ENCODE results near the gene BUD31.
"Not testable (repeated sequence)": the region's sequence is repeated elsewhere in the genome, so short reads cannot be mapped to it uniquely, and the experiment has no call there.

The BUD31 gene

DNA sequence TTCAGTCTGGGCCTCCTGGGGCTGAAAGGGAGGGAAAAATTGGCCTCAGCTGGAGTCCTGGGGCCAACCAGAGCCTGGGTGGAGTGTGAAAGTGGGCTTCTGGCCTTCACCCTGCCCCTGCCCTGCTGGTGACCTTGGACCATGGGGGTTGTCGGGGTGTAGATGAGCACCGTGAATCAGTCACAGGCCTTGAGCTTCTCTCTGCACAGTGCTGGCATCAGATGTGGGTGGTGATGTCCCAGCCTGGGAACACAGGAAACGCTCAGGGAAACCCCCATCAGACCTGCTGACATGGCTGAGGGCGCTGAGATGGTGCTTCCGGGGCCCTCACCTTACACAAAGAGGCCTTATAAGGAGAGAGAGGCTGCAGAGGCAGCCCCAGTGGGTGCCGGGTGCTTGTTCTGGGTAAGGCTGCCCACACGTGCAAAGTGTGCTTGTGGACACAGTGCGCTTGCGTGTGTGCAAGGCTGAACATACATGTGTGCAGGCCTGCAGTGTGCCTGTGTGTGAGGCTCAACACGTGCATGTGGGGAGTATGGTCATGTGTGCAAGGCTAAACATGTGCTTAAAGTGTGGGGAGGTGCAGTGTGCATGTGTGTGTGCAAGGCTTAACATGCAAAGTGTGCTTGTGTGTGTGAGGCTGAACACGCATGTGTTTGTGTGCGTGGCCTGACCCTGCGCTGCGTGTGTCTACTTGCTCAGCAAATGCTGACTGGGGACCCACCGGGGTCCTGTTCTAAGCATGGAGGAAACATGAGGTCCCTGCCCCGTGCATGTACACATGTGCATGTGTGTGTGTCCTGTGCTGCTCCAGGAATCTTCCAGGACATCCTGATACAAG, 27.7 kb upstream of the BUD31 start:
- DNase-seq (ENCODE audit: low spot score): no peak

DNA sequence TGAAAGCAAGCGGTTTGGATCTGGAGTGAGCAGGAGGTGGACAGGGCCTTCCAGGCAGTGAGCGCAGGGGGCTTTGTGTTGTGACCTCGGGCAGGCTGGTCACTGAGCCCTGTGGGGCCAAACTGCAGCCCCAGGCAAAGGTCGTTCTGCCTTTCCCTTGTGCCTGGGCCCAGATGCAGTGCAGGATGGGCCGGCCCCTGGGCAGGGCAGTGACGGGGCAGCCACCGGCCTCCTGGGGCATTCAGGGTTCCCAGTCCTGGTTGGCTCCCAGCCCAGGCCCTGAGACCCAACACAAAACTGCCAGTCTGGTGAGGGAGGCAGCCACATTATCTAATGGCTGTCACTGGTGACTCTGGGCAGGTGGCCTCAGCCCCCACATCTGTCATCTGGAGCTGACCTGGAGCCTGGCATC, 27.1 kb upstream of the BUD31 start:
- DNase-seq (ENCODE audit: low spot score): no peak

DNA sequence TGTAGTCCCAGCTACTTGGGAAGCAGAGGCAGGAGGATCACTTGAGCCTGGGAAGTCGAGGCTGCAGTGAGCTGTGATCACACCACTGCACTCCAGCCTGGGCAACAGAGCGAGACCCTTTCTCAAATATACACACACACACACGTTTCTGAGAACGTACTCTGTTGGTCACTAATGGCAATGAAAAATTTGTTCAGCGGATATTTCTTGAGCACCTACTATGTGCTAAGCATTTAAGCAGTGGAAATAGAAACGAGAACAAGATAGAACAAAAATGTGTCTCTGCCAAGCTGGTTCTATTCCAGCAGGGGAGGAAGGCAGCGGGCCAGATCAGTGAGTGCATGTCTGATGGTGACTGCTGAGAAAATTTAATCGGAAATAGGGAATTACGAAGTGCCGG, 25.6 kb upstream of the BUD31 start:
- DNase-seq (ENCODE audit: low spot score): no peak

DNA sequence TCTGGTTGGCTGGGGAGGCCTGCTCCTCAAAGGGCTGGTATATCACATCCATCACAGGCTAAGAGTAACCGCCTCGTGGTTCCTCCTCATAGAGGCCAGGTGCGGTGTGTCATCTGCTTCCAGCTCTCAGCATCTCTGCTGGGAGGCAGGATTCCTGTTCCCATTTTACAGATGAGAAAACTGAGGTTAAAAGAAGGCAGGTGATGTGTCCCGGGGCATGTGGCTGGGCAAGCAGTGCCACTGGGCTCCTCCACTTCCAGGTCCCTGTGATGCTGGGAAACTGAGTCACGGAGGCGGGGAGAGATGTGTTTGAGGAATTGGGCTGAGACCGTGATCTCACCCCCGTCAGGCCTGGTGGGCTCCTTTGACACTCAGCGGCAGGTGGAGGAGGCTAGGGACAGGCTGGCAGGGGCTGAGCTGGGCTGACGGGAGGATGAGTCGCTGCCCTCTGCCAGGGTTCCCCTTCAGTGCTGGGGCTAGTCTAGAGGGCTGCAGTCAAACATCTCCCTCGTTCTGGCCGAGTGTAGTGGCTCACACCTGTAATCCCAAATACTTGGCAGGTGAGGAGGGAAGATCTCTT, 24.9 kb upstream of the BUD31 start:
- DNase-seq (ENCODE audit: low spot score): no peak

DNA sequence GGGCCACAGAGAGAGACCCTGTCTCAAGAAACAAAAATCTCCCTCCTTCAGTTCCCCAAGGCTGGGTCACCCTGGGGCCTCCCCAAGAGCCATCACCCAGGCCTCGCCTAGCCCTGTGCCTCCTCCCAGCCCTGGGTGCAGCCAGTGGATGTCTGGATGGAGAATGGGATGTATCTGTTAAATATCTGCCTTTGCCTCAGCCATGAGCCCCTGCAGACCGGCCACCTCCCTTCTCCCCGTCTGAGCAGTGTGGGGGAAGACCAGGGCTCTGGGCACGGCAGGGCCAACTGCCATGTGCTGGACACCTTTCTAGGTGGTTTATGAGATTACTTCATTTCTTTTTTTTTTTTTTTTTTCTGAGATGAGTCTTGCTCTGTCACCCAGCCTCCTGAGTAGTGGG, 24.2 kb upstream of the BUD31 start:
- DNase-seq (ENCODE audit: low spot score): no peak

DNA sequence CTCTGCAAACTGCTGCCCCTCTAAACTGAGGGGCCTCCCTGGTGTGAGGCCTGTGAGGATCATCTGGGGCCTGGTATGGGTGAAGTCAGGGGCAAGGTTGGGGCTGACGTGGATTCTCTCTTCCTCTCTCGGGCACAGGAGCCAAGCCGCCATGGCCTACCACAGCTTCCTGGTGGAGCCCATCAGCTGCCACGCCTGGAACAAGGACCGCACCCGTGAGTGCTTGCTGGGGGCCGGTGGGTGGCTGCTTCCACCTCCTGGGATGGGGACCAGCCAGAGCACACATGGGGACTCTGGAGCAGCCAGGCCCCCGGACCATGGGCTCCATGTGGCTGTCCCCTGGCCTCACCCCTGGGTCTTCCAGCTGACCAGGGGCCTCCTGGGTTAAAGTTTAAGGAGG, 23.2 kb upstream of the BUD31 start:
- DNase-seq (ENCODE audit: low spot score): no peak

DNA sequence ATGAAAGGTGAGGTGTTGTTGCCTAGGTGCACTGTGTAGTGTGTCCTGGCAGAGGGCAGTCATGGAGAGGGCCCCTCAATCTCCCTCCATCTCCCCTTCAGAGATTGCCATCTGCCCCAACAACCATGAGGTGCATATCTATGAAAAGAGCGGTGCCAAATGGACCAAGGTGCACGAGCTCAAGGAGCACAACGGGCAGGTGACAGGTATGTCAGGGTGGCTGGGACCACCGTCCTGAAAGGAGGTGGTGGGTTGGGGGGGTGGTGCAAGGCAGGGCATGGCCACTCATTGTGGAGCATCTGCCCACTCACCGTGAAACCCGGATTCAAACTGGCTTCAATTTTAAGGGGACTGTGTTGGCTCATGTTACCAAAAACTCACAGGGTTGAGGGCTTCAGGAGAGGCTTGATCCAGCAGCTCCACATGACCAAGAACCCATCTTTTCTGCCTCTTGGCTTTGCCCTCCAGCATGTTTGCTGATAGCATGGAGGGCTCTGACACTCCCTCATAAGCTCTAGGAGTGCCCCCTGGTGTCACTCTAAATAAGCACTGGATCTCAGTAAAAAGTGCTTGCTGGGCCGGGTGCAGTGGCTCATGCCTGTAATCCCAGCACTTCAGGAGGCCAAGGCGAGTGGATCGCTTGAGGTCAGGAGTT, 22.1 kb upstream of the BUD31 start:
- no peak for DNase-seq (ENCODE audit: low spot score)

DNA sequence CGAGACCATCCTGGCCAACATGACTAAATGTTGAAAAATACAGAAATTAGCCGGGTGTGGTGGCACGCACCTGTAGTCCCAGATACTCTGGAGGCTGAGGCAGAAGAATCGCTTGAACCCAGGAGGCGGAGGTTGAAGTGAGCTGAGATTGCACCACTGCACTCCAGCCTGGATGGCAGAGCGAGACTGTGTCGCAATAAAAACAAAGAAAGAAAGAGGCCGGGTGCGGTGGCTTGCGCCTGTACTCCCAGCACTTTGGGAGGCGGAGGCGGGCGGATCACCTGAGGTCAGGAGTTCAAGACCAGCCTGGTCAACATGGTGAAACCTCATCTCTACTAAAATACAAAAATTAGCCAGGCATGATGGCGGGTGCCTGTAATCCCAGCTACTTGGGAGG, 21.5 kb upstream of the BUD31 start:
- DNase-seq (ENCODE audit: low spot score): not testable (repeated sequence)

DNA sequence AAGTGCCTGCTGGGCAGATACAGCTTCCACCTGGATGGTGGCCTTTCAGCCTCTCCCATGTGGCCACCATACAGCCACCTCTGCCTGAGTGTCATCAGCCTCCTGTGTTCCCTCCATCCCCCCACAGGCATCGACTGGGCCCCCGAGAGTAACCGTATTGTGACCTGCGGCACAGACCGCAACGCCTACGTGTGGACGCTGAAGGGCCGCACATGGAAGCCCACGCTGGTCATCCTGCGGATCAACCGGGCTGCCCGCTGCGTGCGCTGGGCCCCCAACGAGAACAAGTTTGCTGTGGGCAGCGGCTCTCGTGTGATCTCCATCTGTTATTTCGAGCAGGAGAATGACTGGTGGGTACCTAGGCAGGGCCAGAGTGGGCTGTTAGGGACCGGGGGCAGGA, 20.9 kb upstream of the BUD31 start:
- DNase-seq (ENCODE audit: low spot score): no peak

DNA sequence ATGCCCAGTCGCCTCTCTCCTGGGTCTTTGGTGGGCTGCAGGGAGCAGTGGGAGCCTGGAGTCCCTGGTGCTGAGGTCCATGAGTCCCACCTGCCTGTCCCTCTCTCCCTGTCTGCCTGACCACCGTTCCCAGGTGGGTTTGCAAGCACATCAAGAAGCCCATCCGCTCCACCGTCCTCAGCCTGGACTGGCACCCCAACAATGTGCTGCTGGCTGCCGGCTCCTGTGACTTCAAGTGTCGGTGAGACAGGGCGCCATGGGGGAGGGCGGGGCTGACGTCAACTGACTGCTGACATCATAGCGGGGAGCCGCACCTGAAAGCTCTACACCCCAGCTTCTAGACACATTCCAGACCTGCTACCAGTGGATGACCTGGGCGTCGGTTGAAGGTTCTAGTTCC, 19.0 kb upstream of the BUD31 start:
- DNase-seq (ENCODE audit: low spot score): no peak

DNA sequence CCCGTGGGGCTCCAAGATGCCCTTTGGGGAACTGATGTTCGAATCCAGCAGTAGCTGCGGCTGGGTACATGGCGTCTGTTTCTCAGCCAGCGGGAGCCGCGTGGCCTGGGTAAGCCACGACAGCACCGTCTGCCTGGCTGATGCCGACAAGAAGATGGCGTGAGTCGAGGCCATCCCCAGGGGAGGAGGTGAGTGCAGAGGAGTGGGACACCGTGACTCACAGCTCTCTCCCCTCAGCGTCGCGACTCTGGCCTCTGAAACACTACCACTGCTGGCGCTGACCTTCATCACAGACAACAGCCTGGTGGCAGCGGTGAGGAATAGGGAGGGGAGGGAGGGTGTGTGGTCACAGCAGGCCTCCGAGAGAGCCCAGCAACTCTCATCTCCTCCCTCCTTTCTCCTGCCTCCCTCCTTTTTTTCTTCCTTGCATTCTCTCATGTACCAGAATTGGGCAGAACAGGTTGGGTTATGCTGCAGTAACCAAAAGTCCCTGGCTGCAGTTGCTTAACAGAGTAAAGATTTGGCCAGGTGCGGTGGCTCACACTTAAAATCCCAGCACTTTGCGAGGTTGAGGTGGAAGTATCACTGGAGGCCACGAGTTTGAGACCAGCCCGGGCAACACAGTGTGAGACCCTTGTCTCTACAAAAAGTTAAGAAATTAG, 17.7 kb upstream of the BUD31 start:
- DNase-seq (ENCODE audit: low spot score): no peak

DNA sequence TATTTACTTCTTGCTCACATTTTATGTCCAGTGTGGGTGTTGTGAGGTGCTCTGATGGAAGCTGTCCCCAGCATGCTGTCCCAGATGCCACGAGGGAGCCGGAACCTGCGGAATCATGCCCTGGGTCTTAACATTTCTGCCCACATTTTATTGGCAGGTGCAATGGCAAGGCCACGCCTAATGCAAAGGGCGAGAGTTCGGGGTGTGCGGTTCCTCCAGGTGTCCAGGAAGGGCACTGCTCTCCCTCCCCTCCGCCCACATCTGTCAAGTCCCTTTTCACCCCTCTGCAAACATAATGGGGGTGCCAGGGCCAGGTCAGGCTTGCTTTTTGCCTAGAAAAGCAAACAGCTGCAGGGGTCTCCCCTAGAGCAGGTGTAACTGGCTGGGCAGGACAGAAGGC, 16.7 kb upstream of the BUD31 start:
- DNase-seq (ENCODE audit: low spot score): no peak

DNA sequence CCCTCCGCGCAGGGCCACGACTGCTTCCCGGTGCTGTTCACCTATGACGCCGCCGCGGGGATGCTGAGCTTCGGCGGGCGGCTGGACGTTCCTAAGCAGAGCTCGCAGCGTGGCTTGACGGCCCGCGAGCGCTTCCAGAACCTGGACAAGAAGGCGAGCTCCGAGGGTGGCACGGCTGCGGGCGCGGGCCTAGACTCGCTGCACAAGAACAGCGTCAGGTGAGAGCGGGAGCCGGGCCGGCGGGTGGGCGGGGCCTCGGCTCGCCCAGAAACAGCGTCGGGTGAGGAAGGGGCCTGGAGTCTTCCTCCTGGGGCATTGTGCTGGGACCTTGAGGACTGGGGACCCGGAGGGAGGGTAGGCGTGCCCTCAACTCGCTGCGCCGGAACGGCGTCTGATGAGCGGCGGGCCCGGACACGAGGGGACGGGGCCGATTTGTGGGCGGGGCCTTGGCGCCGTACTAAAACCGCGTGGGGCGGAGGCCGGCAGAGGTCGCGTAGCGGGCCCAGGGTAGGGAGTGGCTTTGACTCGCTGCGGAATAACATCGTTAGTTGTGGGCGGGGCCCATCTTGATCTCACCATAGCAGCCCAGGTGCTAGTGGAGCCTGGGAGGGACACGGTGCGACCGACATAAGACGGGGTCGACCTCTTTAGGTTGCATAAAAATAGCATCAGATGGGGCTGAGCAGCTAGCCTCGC, 16.0 kb upstream of the BUD31 start:
- peak; percentile 86 for DNase-seq (ENCODE audit: low spot score)

DNA sequence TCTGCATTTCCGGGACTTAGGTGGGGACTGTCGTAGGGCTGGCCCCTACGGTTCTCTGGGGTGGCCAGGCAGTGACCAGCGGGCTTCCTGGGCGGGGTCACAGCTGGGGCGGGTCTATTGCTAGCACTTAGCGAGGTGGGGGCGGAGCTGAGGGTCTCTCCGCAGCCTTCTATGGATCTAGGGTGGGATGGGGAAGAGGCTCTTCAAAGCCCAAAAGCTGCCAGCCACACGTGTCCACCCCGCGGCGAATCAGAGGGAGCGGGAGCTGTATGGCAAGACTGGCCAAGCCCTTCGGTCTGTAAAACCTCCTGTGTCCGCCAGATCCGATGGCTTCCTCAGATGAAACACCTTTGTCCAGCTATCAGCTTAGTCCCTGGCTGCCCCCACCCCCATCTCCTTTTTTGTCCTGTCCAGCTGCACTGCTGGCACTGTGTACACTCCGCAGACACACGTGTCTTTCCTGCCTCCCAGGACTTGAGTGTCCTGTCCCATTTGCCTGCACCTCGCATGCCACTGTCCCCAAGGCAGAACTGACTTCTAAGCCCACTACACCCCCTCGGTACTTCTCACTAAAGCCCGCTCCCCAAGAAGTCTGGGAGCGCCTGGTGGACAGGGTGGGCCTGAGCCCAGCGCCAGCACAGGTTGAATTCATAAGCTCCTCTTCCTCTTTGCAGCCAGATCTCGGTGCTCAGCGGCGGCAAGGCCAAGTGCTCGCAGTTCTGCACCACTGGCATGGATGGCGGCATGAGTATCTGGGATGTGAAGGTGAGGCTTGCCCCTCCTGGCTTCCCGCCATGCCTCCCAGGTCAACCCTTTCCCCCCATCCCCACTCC, 15.2 kb upstream of the BUD31 start:
- DNase-seq (ENCODE audit: low spot score): peak; percentile 88

DNA sequence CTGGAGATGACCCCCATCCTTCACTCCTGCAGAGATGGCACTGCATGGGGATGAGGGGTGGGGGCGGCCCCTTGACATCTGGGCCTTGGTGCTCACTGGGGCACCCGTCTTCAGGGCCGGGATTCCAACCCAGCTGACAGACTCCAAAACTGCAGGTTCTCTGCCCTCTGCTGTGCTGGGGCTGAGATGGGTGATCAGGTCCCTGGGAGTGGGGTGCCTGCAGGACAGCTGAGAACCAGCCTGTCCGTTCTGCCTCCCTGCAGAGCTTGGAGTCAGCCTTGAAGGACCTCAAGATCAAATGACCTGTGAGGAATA, 14.6 kb upstream of the BUD31 start:
- no peak for DNase-seq (ENCODE audit: low spot score)

DNA sequence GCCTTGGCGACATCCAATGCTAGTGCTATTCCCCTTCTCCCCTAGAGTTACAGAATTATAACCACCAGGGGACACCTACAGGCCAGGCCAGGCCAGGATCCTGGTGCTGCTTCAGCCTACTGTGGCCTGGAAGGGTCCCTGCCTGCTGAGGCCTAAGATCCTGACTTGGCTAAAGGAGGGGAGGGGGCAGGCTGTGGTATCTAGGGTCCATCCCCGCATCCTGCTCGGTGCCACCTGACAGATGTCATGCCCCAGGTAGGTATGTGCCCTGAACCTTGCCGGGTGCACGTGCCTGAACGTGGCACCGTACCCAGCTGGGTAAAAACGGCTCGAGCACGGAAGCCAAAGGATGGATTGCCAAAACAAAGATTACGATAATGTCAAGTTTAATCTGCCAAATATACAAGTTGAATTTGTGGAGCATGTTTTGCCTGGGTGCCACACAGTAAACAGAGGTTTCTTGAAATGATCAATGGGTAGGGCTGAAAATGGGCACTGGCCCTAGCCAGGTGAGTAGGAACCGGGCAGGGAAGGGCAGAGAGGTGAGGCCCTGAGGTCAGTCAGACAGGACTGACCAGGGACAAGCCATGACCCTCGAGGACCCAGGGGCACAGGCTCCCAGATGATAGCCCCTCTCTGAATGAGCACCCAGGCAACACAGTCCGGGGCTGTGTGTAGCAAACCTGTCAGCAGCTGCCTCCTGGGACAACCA, 13.0 kb upstream of the BUD31 start:
- no peak for DNase-seq (ENCODE audit: low spot score)

DNA sequence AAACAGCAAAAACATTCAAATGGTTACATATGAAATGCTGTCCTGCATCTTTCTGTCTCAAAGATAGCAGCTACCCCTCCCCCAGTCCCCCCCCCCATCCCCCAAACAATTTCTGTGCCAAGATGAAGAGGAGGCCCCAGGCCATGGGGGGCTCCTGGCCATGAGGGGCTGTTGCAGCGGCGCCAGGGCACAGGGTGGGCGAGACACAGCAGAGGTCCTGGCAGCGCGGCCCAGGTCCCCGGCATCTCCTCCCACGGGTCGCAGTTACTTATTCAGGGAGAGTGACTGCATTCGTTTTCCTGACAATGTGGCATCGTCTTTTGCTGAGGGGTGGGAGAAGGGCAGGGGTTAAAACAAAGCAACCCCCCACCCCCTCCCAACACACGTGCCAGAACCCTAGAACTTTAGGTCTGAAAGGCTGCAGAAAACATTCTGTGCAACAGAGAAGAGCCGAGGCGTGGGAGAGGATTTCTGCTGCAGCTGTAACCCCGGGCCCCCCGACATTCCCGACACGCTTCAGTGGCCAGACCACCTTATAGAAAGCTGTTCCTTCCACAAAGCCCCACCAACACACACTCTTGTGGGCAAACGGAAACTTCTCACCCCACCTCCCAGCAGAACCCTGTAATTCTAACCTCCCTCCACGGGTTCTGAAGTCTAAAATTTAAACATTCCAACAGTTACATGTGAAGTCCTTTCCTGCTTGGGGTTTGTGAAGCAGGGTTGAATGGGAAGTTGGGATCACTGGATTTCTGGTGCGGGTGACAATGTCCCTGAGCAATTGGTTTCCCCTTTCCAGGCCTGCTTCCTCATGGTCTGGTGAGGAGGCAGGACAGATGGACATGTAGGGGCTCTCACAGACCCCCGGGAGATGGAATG, 12.1 kb upstream of the BUD31 start:
- DNase-seq (ENCODE audit: low spot score): no peak

DNA sequence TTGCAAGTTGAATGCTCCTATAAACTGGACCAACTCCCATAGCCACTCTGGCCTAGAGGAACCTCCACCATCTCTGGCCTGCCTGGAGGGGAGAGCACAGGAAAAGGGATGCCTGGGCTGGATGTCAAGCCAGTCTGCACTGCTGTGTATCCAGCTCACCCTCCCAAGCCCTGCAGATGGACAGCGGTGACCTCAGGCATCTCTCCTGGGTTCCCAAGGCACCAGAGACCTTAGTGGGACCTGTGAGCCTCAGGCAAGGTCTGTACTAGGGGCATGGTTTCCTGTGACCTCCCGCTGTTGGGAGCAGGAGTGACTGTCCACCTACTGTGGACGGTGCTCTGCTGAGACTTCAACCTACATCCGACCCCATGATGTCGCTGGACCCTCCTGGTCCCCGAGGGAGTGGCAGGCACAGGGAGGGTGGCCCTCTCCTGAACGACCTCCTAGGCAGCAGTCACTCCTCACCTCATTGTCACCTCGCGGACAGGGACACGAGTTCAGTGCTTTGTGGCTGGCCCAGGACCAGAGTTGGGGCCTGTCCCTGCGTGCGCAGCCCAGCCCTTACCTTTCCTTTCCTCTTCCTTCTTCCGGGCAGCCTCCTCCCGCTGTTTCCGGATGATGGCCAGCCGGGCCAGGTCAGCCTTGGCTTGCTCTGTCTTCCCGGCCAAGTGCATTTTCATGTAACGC, 11.3 kb upstream of the BUD31 start:
- DNase-seq (ENCODE audit: low spot score): no peak

DNA sequence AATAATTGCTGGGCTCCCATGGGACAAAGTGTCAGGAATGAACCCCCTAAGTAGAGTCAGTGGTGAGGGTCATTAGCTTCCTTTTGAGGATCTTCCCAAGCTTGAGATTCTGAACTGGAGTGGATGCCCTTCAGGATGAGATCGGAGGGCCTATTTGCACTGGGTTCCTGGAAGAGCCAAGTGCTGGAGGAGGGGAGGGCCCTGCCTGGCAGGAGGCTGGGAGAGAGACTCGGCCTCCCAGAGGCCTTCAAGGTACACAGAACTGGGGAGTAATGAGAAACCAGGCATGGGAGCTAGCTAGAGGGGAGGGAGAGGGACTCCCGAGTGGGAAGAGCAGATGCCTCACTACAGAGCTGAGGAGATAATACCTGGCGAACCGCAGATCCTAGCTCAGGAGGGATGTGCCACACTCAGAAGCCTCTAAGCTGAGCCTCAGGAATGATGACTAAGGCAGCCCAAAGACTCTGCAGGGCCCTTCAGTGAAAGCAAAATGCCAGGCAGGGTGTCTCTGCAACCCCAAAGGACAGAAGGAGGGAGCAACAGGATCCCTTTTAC, 9.8 kb upstream of the BUD31 start:
- DNase-seq (ENCODE audit: low spot score): no peak
